Panc1 (cell line): Measurements from ENCODE around the gene CLSTN3. TPM values are rescaled to one million over a fixed set of nuclear protein-coding genes. Genes with fewer than 3 reads are reported as not detected.

ENCODE experiments used
- ATAC-seq: fragments of 200-7000 bp; cut with Tn5 transposase; 2 replicates; pipeline ENCODE4 v1.9.1; 2020; ENCODE audit warnings: mild to moderate bottlenecking, moderate library complexity
- BruUV-seq: library from RNA; stranded (reverse); fragments of 400-500 nt; replicated peaks from 2 replicates; lab custom pipeline; 2021; lab: Mats Ljungman, UMichigan
- CTCF ChIA-PET: fragments of 300-600 bp; sonication (Branson Sonifier 250); formaldehyde crosslinking; loops from one replicate; lab custom pipeline; 2022; ENCODE audit warnings: antibody characterized with exemption; lab: Charles Lee
- POLR2A ChIA-PET: fragments of 300-600 bp; sonication (Branson Sonifier 250); formaldehyde crosslinking; loops from one replicate; lab custom pipeline; 2022; ENCODE audit warnings: antibody characterized with exemption; lab: Charles Lee
- DNase-seq: peaks from one replicate; pipeline ENCODE4 v3.0.0-alpha.2; 2010; ENCODE audit warnings: low read depth, low spot score
- H3K27ac ChIP-seq: 2 replicates; pipeline ENCODE4 v1.5.1; 2011; ENCODE audit warnings: mild to moderate bottlenecking, low read length, inconsistent platforms
- H3K27me3 ChIP-seq: fragments of 200-500 bp; sonication (Bioruptor generic); 2 replicates; pipeline ENCODE4 v1.6.0; 2014; ENCODE audit warnings: low read length, inconsistent platforms; ENCODE audit not compliant: control insufficient read depth, insufficient read depth
- H3K36me3 ChIP-seq: fragments of 200-500 bp; sonication (Bioruptor generic); 2 replicates; pipeline ENCODE4 v1.5.1; 2014; ENCODE audit warnings: inconsistent platforms, mild to moderate bottlenecking, low read length, moderate library complexity; ENCODE audit not compliant: control insufficient read depth, insufficient read depth
- H3K4me1 ChIP-seq: 2 replicates; pipeline ENCODE4 v1.5.1; 2011; ENCODE audit warnings: inconsistent platforms, mild to moderate bottlenecking, low read length, moderate library complexity; ENCODE audit not compliant: control insufficient read depth, insufficient read depth
- H3K4me3 ChIP-seq, 2 experiments: 2 replicates each; pipeline ENCODE4 v1.5.1; 2011 to 2012; ENCODE audit warnings: low read depth in 2 of 2, low read length in 2 of 2, mild to moderate bottlenecking in 2 of 2, inconsistent platforms in 1 of 2, moderate library complexity in 1 of 2
- H3K9me3 ChIP-seq: fragments of 200-500 bp; sonication (Bioruptor generic); 2 replicates; pipeline ENCODE4 v1.5.1; 2014; ENCODE audit warnings: low read depth, mild to moderate bottlenecking, inconsistent platforms, low read length, moderate library complexity; ENCODE audit not compliant: control insufficient read depth, insufficient read depth
- CTCF ChIP-seq: fragments of 450-650 bp; IDR thresholded peaks from 2 replicates; pipeline ENCODE4 v1.5.1; 2017; ENCODE audit warnings: mild to moderate bottlenecking
- POLR2AphosphoS5 ChIP-seq: IDR thresholded peaks from 2 replicates; pipeline ENCODE4 v1.6.1; 2012; ENCODE audit warnings: mild to moderate bottlenecking, low read depth, low read length, moderate library complexity
- REST ChIP-seq, 2 experiments: IDR thresholded peaks; 2 replicates each; pipeline ENCODE4 v1.6.1; 2011 to 2012; ENCODE audit warnings: low read depth in 2 of 2, control low read depth in 1 of 2, low read length in 1 of 2, mild to moderate bottlenecking in 1 of 2, moderate library complexity in 1 of 2; ENCODE audit not compliant: insufficient read depth in 1 of 2
- SIN3A ChIP-seq: IDR thresholded peaks from 2 replicates; pipeline ENCODE4 v1.6.1; 2012; ENCODE audit warnings: low read depth, mild to moderate bottlenecking, low read length, moderate library complexity, borderline replicate concordance; ENCODE audit not compliant: insufficient read depth
- TCF7L2 ChIP-seq: IDR thresholded peaks from 2 replicates; pipeline ENCODE4 v1.6.1; 2011; ENCODE audit warnings: mild to moderate bottlenecking, low read depth, low read length, inconsistent platforms
- in situ Hi-C: cut with HindIII; loops from 2 replicates; pipeline ENCODE4 v1.10.0; 2016; ENCODE audit warnings: low sequenced_read_pairs, low pct_unique_long_range_greater_than_20kb
- intact Hi-C: fragments of 100-400 bp; cut with micrococcal nuclease; formaldehyde crosslinking; loops from one replicate; pipeline ENCODE4 v1.10.0; 2022; ENCODE audit not compliant: unreplicated experiment
- total RNA-seq: library from RNA; stranded (reverse); gene quantifications from one replicate; pipeline ENCODE4 v1.2.1, GENCODE V29; 2021; ENCODE audit not compliant: unreplicated experiment

The CLSTN3 gene
- total RNA-seq, 1 experiment from 2014 or later = 5.9 TPM

DNA sequence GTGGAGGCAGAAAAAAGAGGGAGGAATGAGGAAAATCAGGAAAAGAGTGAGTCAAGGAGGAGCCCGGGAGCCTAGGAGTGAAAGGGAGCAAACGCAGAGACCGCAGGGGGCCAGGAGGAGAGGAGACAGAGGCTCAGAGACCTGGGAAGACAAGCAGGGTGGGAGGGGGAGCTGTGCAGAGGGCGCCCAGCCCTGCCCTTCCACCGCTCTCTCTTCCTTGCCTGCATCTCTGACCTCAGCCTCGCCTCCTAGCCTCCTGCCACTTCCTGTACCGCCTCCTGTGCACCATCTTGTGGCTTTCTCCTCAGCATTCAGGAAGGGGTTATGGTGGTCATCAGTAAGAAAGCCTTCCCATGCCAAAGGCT, 1.3 kb downstream of the CLSTN3 start:
- no TSS peak for BruUV-seq
- in situ Hi-C loops = no loop called here

GRCh38 chr12:7134396-7135166, 4.4 kb downstream of the CLSTN3 start:
- TF ChIP-seq REST (IDR thresholded peaks at IDR 0.05; ENCODE audit: insufficient read depth in 1 of 2, low read depth in 2 of 2, low read length in 1 of 2) = no peak
- no peak for ATAC-seq
- H3K27ac ChIP-seq = no peak overlapping the region
- H3K4me3 ChIP-seq = no peak overlapping the region
- ChIA-PET CTCF (no interaction called here), POLR2A (no interaction called here)
- H3K27me3 ChIP-seq = no peaks in the 10 kb centered on the region
- in situ Hi-C loops (no loop called here), intact Hi-C loops (no loop called here)
- no peaks in the 10 kb centered on the region for H3K9me3 ChIP-seq
- no TSS peak for BruUV-seq
- no peaks in the 10 kb centered on the region for H3K36me3 ChIP-seq
- H3K4me1 ChIP-seq = no peaks in the 10 kb centered on the region
- no peak for DNase-seq

More for the DNA sequence above, 1.3 kb downstream of the CLSTN3 start:
- CTCF ChIA-PET = no interaction called here
- TF ChIP-seq REST (IDR thresholded peaks at IDR 0.05; ENCODE audit: insufficient read depth in 1 of 2, low read depth in 2 of 2, low read length in 1 of 2) (no peak), CTCF (no peak), SIN3A (no peak), TCF7L2 (no peak), POLR2AphosphoS5 (no peak)
- ATAC-seq = no peak
- Histone ChIP-seq H3K36me3 (no peaks in the 10 kb centered on the region), H3K4me1 (no peaks in the 10 kb centered on the region), H3K27me3 (no peaks in the 10 kb centered on the region), H3K27ac (no peak overlapping the region), H3K4me3 (peak overlapping the region in 1 of 2 experiments; percentile 43; a peak in 2 of 4 replicates), H3K9me3 (no peaks in the 10 kb centered on the region)
- intact Hi-C loops = no loop called here
- POLR2A ChIA-PET = interaction anchor here (0.6 kb wide), 1 partner anchor 1151 kb away, joined by 5 read pairs; no protein-coding TSS in a partner anchor
- DNase-seq = no peak
